HT-29 (cell line): ENCODE results near the gene SERBP1. TPM values are rescaled to one million over a fixed set of nuclear protein-coding genes. Genes with fewer than 3 reads are reported as not detected.

ENCODE experiments used
- DNase-seq: peaks from one replicate; pipeline ENCODE4 v3.0.0-alpha.2; 2015; ENCODE audit warnings: low spot score
- small RNA-seq: library from RNA; depleted of rRNA; stranded (forward); fragments of <200 nt; gene quantifications from one replicate; pipeline ENCODE3, GENCODE V24; 2014
- total RNA-seq: library from RNA; depleted of rRNA; stranded (reverse); fragments of >200 nt; shearing (Covaris generic); gene quantifications from 2 replicates; pipeline ENCODE4 v1.2.3, GENCODE V29; 2014; rRNA removed

Gene SERBP1
- total RNA-seq, 1 experiment from 2014 or later: 227 TPM

- peak; percentile 74 for DNase-seq
Measured at GRCh38 chr1:67367370-67368045, 62.7 kb downstream of the SERBP1 start.

GRCh38 chr1:67361641-67362040 lies 68.6 kb downstream of the SERBP1 start:
- DNase-seq: no peak

- DNase-seq: no peak
Measured at GRCh38 chr1:67359592-67359991, 70.6 kb downstream of the SERBP1 start.

Small RNA genes lying within 50 kb of the gene (small RNA-seq; reads per million reads assigned to genes)
- gene RNU6-387P: not detected

Other genes with a start within 250 kb of the SERBP1 start
- gene IL12RB2, start 122.5 kb downstream of the SERBP1 start, total RNA-seq: not detected in 2 replicates